ENCODE data around the gene ZBP1.
A peak's percentile ranks its signal among the peaks of the same experiment; 100 is the strongest.

ZBP1 gene

DNA sequence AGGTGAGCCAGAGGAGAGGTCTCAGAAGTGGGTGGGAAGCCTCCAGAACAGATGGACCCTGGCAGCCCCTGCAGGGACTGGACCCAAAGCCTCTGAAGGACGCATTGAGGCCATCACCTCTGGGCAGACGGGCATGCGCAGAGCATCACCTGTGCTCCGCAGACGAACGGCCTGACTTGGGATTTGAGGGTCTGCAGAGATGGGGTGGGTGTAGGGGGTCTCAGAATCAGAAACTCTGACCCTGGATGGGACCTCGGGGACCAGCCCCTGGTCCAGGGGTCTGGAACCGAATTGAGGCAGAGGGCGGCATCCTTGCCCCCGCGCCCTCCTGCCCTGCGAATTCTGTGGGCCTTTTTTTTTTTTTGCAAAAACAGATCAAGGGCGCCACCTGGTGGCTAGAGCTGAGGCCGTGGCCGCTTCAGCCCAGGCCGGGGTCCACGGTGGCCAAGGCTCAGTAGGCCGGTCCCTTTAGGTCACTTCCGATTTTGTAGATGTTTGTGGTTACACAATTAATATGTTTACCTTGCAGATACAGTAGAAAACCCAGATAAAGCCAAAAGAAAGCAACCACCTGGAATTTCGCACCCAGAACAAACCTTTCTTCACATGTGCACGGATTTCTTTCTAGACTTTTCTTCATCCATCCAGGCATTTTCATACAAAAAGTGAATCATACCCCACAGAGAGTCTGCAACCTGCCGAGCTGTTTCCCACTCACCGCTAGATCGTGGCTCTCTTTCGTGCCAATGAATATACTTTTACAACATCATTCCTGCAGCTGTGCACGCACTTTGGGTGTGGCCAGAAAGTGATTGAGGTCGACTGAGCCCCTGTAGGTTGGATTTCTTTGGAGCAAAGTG is 25.9 kb downstream of the ZBP1 start:
- TF ChIP-seq PAX5 (IDR thresholded peaks at IDR 0.05; ENCODE audit: insufficient read depth, low read length, severe bottlenecking), result no peak
- TF ChIP-seq POU2F2 (IDR thresholded peaks at IDR 0.05; ENCODE audit: low read depth, low read length), result no peak
- no peak for TF ChIP-seq POLR2AphosphoS5 (IDR thresholded peaks at IDR 0.05; ENCODE audit: low read depth, low read length)
- no peak for TF ChIP-seq POLR2A (IDR thresholded peaks at IDR 0.05; ENCODE audit: low read depth, low read length)
- no peak for TF ChIP-seq TAF1 (IDR thresholded peaks at IDR 0.05; ENCODE audit: low read depth, low read length)
- no peak for TF ChIP-seq SPI1 (IDR thresholded peaks at IDR 0.05; ENCODE audit: low read depth, low read length)
- FAIRE-seq (no peak), DNase-seq (ENCODE audit: insufficient read length, low spot score) (peak; percentile 75)

DNA sequence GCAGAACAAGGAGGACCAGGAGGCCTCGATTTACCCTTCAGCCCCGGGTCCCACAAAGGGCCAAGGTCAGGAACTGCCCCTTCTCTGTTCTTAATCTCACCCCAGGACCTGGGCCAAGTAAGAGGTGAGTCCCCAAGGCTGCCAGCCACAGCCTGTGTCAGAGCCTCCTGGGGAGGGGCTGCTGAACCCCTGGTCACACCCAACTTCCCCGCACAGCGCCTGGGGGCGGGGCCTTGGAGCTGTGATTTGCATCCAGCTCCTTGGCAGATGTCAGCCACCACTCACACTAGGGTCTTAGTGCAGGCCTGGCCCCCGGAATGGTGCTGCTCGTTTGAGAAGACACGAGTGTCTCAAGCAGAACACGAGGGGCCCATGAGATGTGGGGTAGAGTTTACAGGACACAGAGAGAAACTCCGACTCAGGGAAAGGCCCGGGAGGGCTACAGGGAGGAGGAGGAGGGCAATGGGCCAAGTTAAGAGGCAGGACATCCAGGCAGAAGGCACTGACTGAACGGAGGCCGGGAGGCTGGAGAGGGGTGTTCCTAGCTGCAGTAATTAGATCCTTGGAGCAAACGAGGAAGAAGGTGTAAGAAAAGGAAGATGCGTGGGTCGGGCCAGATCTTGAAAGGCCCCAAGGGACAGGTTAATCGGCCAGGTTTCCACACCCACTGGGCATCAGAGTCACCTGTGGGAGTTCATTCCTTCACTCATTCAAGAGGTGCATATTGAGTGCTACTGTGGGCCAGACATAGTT is 26.9 kb downstream of the ZBP1 start:
- DNase-seq (ENCODE audit: insufficient read length, low spot score) (no peak), FAIRE-seq (no peak)
- TF ChIP-seq TAF1 (IDR thresholded peaks at IDR 0.05; ENCODE audit: low read depth, low read length) (no peak), POLR2AphosphoS5 (IDR thresholded peaks at IDR 0.05; ENCODE audit: low read depth, low read length) (no peak), POU2F2 (IDR thresholded peaks at IDR 0.05; ENCODE audit: low read depth, low read length) (no peak), PAX5 (IDR thresholded peaks at IDR 0.05; ENCODE audit: insufficient read depth, low read length, severe bottlenecking) (no peak), POLR2A (IDR thresholded peaks at IDR 0.05; ENCODE audit: low read depth, low read length) (no peak), SPI1 (IDR thresholded peaks at IDR 0.05; ENCODE audit: low read depth, low read length) (no peak)

DNA sequence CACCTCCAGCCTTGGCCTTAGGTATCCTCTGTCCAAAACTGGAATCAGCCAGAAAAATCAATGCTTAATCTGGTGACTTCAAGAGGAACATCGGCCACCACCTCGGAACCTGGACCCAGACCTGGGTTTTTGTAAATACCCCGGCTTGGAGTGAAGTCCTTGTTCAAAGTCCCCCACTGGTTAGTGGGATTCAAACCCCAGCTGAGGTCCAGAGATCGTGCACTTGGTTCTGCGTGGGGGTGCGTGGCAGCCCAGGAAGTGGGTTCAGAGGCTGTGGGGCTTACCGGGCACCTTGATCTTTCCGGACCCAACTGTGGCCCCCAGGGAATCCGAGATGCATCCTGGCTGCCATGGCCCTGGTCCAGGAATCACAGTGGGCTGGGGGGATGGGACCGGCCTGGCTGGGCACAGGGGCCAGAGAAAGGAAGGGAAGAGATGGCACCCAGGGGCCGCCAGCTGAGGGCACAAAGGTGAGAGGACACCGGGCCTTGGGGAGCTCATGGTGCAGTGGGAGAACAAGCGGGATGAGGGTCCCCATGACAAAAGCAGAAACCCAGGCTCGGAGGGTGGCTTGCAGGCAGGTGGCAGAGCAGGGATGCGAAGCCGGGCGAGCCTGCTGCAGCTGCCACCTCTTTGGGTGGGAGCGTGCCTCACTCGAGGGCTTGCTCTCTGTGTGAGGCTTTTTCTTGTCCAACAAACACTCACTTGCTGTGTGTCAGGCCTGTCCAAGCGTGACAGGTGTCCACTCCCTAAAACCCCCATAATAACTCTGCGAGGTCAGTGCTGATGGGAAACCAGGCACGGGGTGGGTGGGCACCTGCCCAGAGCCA is 27.7 kb downstream of the ZBP1 start:
- DNase-seq (ENCODE audit: insufficient read length, low spot score) (no peak), FAIRE-seq (no peak)
- TF ChIP-seq POLR2A (IDR thresholded peaks at IDR 0.05; ENCODE audit: low read depth, low read length), result no peak
- TF ChIP-seq POLR2AphosphoS5 (IDR thresholded peaks at IDR 0.05; ENCODE audit: low read depth, low read length), result no peak

DNA sequence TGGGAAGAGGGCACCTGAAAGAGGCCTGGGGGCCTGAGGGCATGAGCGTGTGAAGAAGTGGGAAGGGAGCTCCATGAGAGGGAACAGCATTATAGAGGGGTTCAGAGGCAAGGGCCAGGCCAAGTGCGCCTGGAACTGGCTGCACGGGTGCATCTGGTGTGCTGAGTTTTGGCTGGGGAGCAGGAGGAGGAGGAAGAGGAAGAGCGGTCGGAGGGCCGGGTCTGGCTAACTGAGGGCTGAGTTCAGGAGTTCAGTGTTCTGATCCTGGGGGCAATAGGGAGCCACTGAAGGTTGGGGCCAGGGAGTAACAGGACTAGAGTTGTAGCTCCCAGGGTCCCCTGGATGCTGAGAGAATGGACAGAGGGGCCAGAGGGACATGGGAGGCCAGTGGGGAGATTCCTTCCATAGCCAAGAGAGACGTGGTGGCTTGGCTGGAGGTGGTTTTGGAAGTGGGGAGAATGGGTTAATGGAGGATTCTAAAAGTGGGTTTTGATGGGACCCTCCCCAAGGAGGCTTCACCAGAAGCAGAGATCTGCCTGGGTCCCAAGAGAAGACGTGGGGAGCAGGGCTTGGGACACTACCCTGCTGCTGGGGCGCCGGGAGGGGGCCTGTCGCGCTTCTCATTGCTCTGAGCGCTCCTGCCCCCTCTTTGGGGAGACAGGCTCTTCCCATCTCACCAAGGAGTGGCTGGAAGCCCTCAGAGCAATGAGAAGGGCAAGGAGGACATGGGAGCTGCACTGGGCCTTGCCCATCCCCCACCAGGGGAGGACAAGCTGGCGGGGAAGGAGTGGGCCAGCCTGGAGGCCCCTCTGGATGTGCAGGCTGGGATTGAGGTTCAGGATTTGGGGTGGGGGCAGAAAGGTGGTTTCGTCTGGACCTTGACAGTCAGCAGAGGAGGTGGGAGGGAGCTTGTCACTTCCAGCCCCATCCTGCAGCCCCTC is 28.7 kb downstream of the ZBP1 start:
- TF ChIP-seq POLR2AphosphoS5 (IDR thresholded peaks at IDR 0.05; ENCODE audit: low read depth, low read length), result no peak
- TF ChIP-seq SPI1 (IDR thresholded peaks at IDR 0.05; ENCODE audit: low read depth, low read length), result no peak
- TF ChIP-seq POLR2A (IDR thresholded peaks at IDR 0.05; ENCODE audit: low read depth, low read length), result no peak
- TF ChIP-seq POU2F2 (IDR thresholded peaks at IDR 0.05; ENCODE audit: low read depth, low read length), result no peak
- TF ChIP-seq PAX5 (IDR thresholded peaks at IDR 0.05; ENCODE audit: insufficient read depth, low read length, severe bottlenecking), result no peak
- no peak for TF ChIP-seq TAF1 (IDR thresholded peaks at IDR 0.05; ENCODE audit: low read depth, low read length)
- DNase-seq (ENCODE audit: insufficient read length, low spot score), result no peak

DNA sequence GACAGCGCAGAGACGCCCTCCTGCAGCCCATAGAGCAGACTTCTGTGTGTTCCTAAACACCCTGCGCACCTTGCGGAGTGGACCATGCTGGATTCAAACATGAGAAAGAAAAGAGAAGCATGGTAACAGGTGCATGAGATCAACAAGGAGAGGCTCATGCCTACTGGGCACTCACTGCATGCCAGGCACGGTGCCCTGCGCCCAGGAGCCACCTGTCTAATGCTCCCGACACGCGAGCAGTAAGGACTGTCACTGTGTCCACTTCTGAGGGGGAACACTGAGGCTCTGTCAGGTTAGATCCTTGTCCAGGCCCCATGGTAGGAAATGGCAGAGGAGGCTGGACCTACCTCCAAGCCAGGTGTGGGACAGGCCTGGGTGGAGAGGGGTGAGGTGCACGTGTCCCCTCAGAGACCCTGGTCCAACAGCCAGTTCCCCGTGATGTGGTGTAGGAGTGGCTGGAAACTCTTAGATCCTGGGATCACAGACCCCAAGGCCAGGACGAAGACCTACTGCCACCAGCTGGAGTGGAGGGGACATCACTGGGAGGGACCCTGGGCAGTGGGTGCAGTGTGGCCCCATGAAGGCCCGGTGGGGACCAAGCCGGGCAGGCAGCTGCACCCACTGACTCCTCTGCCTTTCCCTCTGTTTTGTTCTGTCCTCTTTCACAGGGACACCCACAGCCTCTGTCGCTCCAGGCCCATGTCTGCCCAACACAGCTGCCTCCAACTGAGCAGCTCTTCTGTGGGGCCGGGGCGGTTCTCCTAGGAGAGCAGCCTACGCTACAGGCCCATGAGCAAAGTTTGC is 29.5 kb downstream of the ZBP1 start:
- FAIRE-seq (no peak), DNase-seq (ENCODE audit: insufficient read length, low spot score) (no peak)

More for the DNA sequence above, 28.7 kb downstream of the ZBP1 start:
- no peak for FAIRE-seq

DNA sequence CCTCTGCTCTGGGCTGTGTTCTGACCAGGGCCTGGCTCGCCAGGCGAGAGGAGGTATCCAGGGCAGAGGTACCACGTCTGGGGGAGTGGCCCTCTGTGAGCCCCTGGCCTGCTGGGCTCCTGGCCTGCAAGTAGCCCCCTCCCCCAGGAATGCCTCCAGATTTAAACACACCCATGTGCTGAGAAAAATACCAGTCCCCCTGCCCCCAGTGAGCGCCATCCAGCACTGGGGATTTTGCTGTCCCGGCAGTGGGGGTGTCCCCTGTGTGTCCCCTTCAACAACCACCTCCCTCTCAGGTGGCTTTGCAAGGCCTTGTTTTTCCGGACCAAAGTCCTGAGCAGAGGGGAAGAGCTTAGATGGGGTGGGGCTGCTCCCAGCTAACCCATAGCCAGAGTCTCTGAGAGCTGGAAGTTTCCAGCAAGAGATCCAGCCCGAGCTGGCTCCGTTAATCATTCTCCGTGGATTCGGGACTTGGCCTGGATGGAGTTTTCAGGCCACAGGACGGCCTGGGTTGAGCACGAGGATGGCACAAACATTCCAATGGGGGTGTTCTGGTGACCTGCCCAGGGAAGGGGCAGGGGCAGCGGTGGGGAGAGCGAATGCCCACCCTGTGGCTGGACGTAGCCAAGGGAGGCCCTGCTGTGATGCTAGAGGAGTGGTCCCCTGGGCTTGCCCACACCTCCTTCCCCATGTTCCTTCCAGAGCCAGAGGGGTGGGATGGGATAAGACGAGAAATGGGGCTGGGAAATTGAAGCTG is 30.3 kb downstream of the ZBP1 start:
- TF ChIP-seq POLR2A (IDR thresholded peaks at IDR 0.05; ENCODE audit: low read depth, low read length), result no peak
- TF ChIP-seq PAX5 (IDR thresholded peaks at IDR 0.05; ENCODE audit: insufficient read depth, low read length, severe bottlenecking), result no peak
- TF ChIP-seq SPI1 (IDR thresholded peaks at IDR 0.05; ENCODE audit: low read depth, low read length), result no peak
- TF ChIP-seq TAF1 (IDR thresholded peaks at IDR 0.05; ENCODE audit: low read depth, low read length), result no peak
- no peak for TF ChIP-seq POU2F2 (IDR thresholded peaks at IDR 0.05; ENCODE audit: low read depth, low read length)
- TF ChIP-seq POLR2AphosphoS5 (IDR thresholded peaks at IDR 0.05; ENCODE audit: low read depth, low read length), result no peak
- no peak for FAIRE-seq
- no peak for DNase-seq (ENCODE audit: insufficient read length, low spot score)

More for the DNA sequence above, 29.5 kb downstream of the ZBP1 start:
- TF ChIP-seq POLR2AphosphoS5 (IDR thresholded peaks at IDR 0.05; ENCODE audit: low read depth, low read length) (no peak), TAF1 (IDR thresholded peaks at IDR 0.05; ENCODE audit: low read depth, low read length) (no peak), POU2F2 (IDR thresholded peaks at IDR 0.05; ENCODE audit: low read depth, low read length) (no peak), POLR2A (IDR thresholded peaks at IDR 0.05; ENCODE audit: low read depth, low read length) (no peak), SPI1 (IDR thresholded peaks at IDR 0.05; ENCODE audit: low read depth, low read length) (no peak), PAX5 (IDR thresholded peaks at IDR 0.05; ENCODE audit: insufficient read depth, low read length, severe bottlenecking) (no peak)

DNA sequence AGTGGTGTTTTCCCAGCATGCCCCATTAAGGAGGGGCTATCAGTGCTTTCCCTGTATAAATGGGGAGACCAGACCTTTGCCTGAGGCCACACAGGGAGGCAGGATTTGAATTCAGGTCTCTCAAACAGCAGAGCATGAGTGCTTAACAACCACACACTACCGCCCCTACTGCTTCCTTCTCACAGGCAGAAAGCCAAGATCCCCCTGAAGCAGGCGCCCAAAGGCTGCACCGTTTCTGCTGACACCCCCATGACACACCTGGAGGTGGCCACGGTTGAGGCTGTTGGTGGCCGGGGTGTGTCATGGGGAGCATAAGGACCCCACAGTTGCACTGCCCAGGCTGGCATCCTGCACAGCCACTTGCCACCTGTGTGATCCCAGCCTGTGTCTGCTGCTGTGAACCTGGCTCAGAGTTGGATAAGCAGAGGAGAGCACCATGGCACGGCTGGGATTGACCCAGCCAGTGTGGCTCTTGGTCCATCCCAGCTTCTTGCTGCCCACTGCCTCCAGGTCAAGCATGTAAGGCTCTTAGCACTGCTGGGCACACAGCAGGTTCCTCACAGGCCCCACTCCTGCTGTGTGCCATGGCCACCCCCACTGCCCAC is 31.0 kb downstream of the ZBP1 start:
- DNase-seq (ENCODE audit: insufficient read length, low spot score) (no peak), FAIRE-seq (no peak)
- TF ChIP-seq PAX5 (IDR thresholded peaks at IDR 0.05; ENCODE audit: insufficient read depth, low read length, severe bottlenecking) (no peak), TAF1 (IDR thresholded peaks at IDR 0.05; ENCODE audit: low read depth, low read length) (no peak), POU2F2 (IDR thresholded peaks at IDR 0.05; ENCODE audit: low read depth, low read length) (no peak), POLR2AphosphoS5 (IDR thresholded peaks at IDR 0.05; ENCODE audit: low read depth, low read length) (no peak), POLR2A (IDR thresholded peaks at IDR 0.05; ENCODE audit: low read depth, low read length) (no peak), SPI1 (IDR thresholded peaks at IDR 0.05; ENCODE audit: low read depth, low read length) (no peak)

Measured in GM12891 (cell line).